OCI-LY7 (cell line): ENCODE data around the gene XDH.

Experiments
- EZH2phosphoT487 ChIP-seq: fragments of 200-600 bp; sonication (generic); IDR thresholded peaks from 2 replicates; pipeline ENCODE4 v1.6.1; 2018; ENCODE audit warnings: low read depth, borderline replicate concordance, mild to moderate bottlenecking, mixed run types, antibody characterized with exemption, low read length, moderate library complexity, mixed read lengths
- TF ChIP-seq, protein P1 (sequence below): fragments of 200-600 bp; sonication (generic); conservative IDR thresholded peaks from 2 replicates; pipeline ENCODE4 v1.5.1; 2014; ENCODE audit warnings: mild to moderate bottlenecking, antibody characterized with exemption, low read length, moderate library complexity, mixed read lengths

DNA sequence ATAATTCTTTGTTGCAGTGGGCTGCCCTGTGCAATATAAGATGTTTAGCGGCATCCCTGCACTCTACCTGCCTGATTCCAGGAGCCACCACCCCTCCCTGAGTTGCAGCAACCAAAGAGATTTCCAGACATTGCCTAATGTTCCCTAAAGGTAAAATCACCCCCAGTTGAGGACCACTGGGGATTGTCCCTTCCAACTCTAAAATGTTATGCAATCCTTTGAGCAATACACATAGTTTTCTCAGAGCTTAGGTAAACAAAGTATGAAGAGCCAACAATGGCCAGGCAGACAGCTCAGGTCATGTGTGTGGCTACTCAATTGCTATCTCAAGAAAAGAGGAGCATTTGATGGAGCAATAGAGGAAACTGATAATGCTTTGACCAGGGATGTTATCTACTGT is 87.0 kb downstream of the XDH start:
- TF ChIP-seq, protein P1, sequence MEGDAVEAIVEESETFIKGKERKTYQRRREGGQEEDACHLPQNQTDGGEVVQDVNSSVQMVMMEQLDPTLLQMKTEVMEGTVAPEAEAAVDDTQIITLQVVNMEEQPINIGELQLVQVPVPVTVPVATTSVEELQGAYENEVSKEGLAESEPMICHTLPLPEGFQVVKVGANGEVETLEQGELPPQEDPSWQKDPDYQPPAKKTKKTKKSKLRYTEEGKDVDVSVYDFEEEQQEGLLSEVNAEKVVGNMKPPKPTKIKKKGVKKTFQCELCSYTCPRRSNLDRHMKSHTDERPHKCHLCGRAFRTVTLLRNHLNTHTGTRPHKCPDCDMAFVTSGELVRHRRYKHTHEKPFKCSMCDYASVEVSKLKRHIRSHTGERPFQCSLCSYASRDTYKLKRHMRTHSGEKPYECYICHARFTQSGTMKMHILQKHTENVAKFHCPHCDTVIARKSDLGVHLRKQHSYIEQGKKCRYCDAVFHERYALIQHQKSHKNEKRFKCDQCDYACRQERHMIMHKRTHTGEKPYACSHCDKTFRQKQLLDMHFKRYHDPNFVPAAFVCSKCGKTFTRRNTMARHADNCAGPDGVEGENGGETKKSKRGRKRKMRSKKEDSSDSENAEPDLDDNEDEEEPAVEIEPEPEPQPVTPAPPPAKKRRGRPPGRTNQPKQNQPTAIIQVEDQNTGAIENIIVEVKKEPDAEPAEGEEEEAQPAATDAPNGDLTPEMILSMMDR: no peak
- no peak for TF ChIP-seq EZH2phosphoT487
